ENCODE data around the gene ZNF486.
A peak's percentile ranks its signal among the peaks of the same experiment; 100 is the strongest.

ZNF486 gene

DNA sequence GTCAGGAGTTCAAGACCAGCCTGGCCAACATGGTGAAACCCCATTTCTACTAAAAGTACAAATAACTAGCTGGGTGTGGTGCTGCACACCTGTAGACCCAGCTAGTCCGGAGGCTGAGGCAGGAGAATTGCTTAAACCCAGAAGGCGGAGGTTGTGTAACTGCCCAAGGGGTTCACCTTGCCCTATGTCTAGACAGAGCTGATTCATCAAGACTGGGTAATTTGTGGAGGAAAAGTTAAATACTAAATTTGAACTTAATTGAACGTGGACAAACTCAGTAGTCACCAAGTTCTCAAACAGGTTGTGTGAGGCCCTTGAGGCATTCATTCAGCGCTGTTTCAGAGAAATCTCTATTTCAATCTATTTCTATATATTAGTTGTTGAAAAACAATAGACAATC lies 13.7 kb upstream of the ZNF486 start:
- H3K9me3 ChIP-seq = no peaks in the 10 kb centered on the region
- H3K4me3 ChIP-seq (ENCODE audit: low read depth in 1 of 2, low read length in 1 of 2) = no peak overlapping the region
- H3K27ac ChIP-seq = no peak overlapping the region
- TF ChIP-seq, protein P1, sequence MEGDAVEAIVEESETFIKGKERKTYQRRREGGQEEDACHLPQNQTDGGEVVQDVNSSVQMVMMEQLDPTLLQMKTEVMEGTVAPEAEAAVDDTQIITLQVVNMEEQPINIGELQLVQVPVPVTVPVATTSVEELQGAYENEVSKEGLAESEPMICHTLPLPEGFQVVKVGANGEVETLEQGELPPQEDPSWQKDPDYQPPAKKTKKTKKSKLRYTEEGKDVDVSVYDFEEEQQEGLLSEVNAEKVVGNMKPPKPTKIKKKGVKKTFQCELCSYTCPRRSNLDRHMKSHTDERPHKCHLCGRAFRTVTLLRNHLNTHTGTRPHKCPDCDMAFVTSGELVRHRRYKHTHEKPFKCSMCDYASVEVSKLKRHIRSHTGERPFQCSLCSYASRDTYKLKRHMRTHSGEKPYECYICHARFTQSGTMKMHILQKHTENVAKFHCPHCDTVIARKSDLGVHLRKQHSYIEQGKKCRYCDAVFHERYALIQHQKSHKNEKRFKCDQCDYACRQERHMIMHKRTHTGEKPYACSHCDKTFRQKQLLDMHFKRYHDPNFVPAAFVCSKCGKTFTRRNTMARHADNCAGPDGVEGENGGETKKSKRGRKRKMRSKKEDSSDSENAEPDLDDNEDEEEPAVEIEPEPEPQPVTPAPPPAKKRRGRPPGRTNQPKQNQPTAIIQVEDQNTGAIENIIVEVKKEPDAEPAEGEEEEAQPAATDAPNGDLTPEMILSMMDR (IDR thresholded peaks at IDR 0.05) = no peak
- H3K27me3 ChIP-seq = no peaks in the 10 kb centered on the region
- no peaks in the 10 kb centered on the region for H3K4me1 ChIP-seq (ENCODE audit: control insufficient read depth in 1 of 2, insufficient read depth in 1 of 2, low read depth in 1 of 2, low read length in 1 of 2)
- no peaks in the 10 kb centered on the region for H3K36me3 ChIP-seq

- H3K27me3 ChIP-seq = no peaks in the 10 kb centered on the region
- H3K4me1 ChIP-seq (ENCODE audit: control insufficient read depth in 1 of 2, insufficient read depth in 1 of 2, low read depth in 1 of 2, low read length in 1 of 2) = no peaks in the 10 kb centered on the region
- no peak overlapping the region for H3K4me3 ChIP-seq (ENCODE audit: low read depth in 1 of 2, low read length in 1 of 2)
- H3K9me3 ChIP-seq = no peaks in the 10 kb centered on the region
- no peaks in the 10 kb centered on the region for H3K36me3 ChIP-seq
- no peak overlapping the region for H3K27ac ChIP-seq
- TF ChIP-seq, protein P1 (IDR thresholded peaks at IDR 0.05) = no peak
These were observed 12.4 kb upstream of the ZNF486 start for GRCh38 chr19:20154636-20155035.

DNA sequence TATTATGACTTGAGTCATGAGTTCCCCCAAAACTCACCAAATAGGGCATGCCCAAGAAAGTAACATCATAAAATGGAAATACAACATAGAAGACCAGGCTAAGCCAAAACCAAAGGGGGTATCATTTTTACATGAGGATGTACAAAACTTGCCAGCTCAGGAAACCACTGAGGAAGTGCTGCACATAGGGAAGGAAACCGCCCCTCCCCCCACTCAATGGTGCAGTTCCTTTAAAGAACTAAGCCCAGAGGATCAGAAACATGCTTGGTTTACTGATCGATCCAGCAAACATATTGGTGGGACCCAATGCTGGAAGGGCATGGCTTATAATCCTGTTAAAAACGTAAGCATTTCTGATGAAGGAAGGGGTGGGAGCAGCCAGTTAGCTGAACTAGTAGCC lies 4.2 kb upstream of the ZNF486 start:
- Histone ChIP-seq H3K36me3 (no peaks in the 10 kb centered on the region), H3K4me3 (ENCODE audit: low read depth in 1 of 2, low read length in 1 of 2) (peak overlapping the region; percentile 17 to 24), H3K4me1 (ENCODE audit: control insufficient read depth in 1 of 2, insufficient read depth in 1 of 2, low read depth in 1 of 2, low read length in 1 of 2) (peaks cover 24 to 40% of the 10 kb centered on the region in 2 experiments), H3K27me3 (no peaks in the 10 kb centered on the region), H3K9me3 (peaks cover 6% of the 10 kb centered on the region), H3K27ac (peak overlapping the region; percentile 79)
- TF ChIP-seq, protein P1 (IDR thresholded peaks at IDR 0.05) = no peak

DNA sequence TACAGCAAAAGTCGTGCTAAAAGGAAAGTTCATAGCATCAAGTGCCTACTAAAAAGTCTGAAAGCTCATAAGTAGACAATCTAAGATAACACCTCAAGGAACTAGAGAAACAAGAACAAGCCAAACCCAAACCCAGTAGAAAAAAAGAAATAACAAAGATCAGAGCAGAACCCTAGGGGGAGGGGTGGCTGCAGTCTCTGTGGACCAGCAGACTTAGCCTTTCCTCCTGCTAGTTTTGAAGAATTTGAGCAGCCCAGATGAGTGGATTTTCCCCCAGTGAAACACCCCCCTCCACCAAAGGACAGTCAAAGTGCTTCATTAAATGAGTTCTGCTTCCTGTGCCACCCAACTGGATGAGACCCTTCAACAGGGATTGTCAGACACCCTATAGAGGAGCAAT lies 2.6 kb upstream of the ZNF486 start:
- TF ChIP-seq, protein P1 (IDR thresholded peaks at IDR 0.05) = no peak
- H3K4me1 ChIP-seq (ENCODE audit: control insufficient read depth in 1 of 2, insufficient read depth in 1 of 2, low read depth in 1 of 2, low read length in 1 of 2) = peaks cover 28 to 45% of the 10 kb centered on the region in 2 experiments
- H3K36me3 ChIP-seq = no peaks in the 10 kb centered on the region
- H3K27me3 ChIP-seq = no peaks in the 10 kb centered on the region
- H3K27ac ChIP-seq = no peak overlapping the region
- peaks cover 6% of the 10 kb centered on the region for H3K9me3 ChIP-seq
- H3K4me3 ChIP-seq (ENCODE audit: low read depth in 1 of 2, low read length in 1 of 2) = no peak overlapping the region

DNA sequence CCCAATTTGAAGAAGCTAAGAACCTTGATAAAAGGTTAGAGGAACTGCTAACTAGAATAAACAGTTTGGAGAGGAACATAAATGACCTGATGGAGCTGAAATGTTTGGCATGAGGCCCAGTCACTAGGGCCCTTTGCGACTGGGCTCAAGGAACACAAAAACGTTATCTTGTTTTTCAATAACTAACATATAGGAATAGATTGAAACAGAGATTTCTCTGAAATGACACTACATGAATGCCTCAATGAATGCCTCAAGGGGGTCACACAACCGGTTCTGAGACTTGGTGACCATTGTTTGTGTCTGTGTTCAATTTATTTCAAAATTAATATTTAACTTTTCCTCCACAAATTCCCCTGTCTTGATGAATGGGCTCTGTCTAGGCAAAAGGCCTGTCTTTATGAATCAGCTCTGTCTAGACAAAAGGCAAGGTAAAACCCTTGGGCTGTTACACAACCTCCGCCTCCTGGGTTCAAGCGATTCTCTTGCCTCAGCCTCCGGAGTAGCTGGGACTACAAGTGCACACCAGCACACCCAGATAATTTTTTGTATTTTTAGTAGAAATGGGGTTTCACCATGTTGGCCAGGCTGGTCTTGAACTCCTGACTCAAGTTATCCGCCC lies 932 bp upstream of the ZNF486 start:
- no peaks in the 10 kb centered on the region for H3K27me3 ChIP-seq
- H3K36me3 ChIP-seq = peaks cover 7% of the 10 kb centered on the region
- peak overlapping the region; percentile 12 for H3K27ac ChIP-seq
- H3K9me3 ChIP-seq = peaks cover 6% of the 10 kb centered on the region
- no peak overlapping the region for H3K4me3 ChIP-seq (ENCODE audit: low read depth in 1 of 2, low read length in 1 of 2)
- H3K4me1 ChIP-seq (ENCODE audit: control insufficient read depth in 1 of 2, insufficient read depth in 1 of 2, low read depth in 1 of 2, low read length in 1 of 2) = peaks cover 28 to 45% of the 10 kb centered on the region in 2 experiments
- TF ChIP-seq, protein P1 (IDR thresholded peaks at IDR 0.05) = no peak

All from neutrophil (primary cell).